Measurements from ENCODE around the gene TCFL5. TPM values are rescaled to one million over a fixed set of nuclear protein-coding genes. Genes with fewer than 3 reads are reported as not detected.
A peak's percentile ranks its signal among the peaks of the same experiment; 100 is the strongest.
"Not testable (repeated sequence)": the region's sequence is repeated elsewhere in the genome, so short reads cannot be mapped to it uniquely, and the experiment has no call there.

The TCFL5 gene
- total RNA-seq, 1 donor from 2014 or later: 11.0 TPM

DNA sequence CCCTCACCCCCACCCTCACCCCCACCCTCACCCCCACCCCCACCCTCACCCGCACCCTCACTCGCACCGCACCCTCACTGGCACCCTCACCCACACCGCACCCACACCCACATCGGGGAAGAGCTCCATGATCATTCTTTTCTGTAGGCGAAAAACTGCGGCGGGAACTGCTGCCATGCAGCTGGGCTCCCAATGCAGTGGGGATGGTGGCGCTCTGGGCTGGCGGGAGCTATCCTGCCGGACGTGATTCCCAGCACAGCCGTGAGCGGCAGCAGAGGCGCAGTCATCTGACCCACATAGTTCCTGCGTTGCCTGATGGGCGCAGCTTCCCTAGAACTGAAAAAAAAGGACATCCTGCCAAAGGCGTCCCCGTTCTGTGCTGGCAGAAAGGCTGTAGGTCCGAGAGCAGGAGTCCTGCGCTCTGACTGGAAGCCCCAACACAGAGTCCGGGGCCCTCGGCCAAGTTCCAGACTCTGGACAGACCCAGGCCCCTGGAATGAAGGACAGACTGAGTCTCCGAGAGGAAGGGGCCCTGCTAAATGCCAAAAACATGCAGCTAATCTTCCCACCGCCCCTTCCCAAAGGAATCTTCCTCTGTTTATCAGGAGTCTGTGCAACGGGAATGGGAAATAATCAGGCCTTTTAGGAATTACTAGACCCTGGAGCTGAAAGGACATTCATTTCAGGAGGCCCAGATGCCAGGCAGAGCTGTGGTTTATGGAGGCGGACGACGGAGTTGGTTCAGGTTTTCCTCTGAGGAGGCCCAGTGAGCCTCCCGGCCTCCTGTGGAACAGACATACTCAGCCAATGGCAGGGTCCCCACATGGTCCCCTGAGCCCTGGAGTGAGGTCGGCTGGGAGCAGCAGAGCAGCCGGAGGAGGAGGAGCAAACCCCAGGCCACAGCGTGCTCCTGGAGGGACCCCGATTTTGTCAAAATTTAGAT, 14.1 kb upstream of the TCFL5 start:
- H3K4me3 ChIP-seq (ENCODE audit: insufficient read depth, low read depth, low read length): no peak overlapping the region
- TF ChIP-seq, protein P1, sequence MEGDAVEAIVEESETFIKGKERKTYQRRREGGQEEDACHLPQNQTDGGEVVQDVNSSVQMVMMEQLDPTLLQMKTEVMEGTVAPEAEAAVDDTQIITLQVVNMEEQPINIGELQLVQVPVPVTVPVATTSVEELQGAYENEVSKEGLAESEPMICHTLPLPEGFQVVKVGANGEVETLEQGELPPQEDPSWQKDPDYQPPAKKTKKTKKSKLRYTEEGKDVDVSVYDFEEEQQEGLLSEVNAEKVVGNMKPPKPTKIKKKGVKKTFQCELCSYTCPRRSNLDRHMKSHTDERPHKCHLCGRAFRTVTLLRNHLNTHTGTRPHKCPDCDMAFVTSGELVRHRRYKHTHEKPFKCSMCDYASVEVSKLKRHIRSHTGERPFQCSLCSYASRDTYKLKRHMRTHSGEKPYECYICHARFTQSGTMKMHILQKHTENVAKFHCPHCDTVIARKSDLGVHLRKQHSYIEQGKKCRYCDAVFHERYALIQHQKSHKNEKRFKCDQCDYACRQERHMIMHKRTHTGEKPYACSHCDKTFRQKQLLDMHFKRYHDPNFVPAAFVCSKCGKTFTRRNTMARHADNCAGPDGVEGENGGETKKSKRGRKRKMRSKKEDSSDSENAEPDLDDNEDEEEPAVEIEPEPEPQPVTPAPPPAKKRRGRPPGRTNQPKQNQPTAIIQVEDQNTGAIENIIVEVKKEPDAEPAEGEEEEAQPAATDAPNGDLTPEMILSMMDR (IDR thresholded peaks at IDR 0.05; ENCODE audit: insufficient read depth, low read depth, low read length): peak; percentile 27
- no peak for TF ChIP-seq EZH2 (IDR thresholded peaks at IDR 0.05; ENCODE audit: insufficient read depth, low read length)
- H3K9ac ChIP-seq (ENCODE audit: low read length): peak overlapping the region; percentile 42
- H3K27ac ChIP-seq (ENCODE audit: low read depth, low read length): peak overlapping the region; percentile 3
- no peaks in the 10 kb centered on the region for H3K36me3 ChIP-seq (ENCODE audit: insufficient read depth, low read length)
- H4K20me1 ChIP-seq (ENCODE audit: insufficient read depth, low read length): no peaks in the 10 kb centered on the region
- FAIRE-seq (no peak), DNase-seq (ENCODE audit: low read depth) (peak; percentile 78)
- Mint-ChIP-seq H3K4me3 (ENCODE audit: unreplicated experiment) (no peak overlapping the region), H3K27me3 (ENCODE audit: low read depth, unreplicated experiment) (no peaks in the 10 kb centered on the region), H3K27ac (ENCODE audit: unreplicated experiment) (peak overlapping the region; percentile 62), H3K36me3 (ENCODE audit: low read depth, unreplicated experiment) (no peaks in the 10 kb centered on the region), H3K9me3 (ENCODE audit: unreplicated experiment) (peaks cover 1% of the 10 kb centered on the region), H3K4me1 (ENCODE audit: low read depth, unreplicated experiment) (peaks cover 18% of the 10 kb centered on the region)
- H2AFZ ChIP-seq (ENCODE audit: low read depth, low read length): peak overlapping the region; percentile 47
- peaks cover 7% of the 10 kb centered on the region for H3K4me1 ChIP-seq (ENCODE audit: insufficient read depth, low read length)
- no peaks in the 10 kb centered on the region for H3K27me3 ChIP-seq (ENCODE audit: insufficient read depth, low read length)
- H3K9me3 ChIP-seq (ENCODE audit: insufficient read depth, low read depth, low read length): no peaks in the 10 kb centered on the region
- H3K79me2 ChIP-seq (ENCODE audit: insufficient read depth, low read length): no peaks in the 10 kb centered on the region
- peak overlapping the region; percentile 65 for H3K4me2 ChIP-seq (ENCODE audit: low read length)

DNA sequence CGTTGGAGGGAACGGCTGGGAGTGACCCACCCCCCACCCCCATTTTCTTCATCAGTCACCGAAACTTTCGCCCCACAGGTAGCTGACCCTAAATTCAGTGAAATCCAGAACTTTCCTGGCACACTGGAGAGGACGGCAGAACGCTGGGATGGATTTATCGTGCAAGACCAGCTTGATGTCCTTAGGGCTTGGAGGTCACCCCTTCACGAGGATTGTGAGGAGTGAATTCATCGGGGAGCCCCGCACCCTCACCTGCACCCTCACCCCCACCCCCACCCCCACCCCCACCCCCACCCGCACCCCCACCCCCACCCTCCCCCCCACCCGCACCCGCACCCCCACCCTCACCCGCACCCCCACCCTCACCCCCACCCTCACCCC, 13.3 kb upstream of the TCFL5 start:
- no peak overlapping the region for H3K4me3 ChIP-seq (ENCODE audit: insufficient read depth, low read depth, low read length)
- TF ChIP-seq, protein P1 (IDR thresholded peaks at IDR 0.05; ENCODE audit: insufficient read depth, low read depth, low read length): no peak
- no peak for TF ChIP-seq EZH2 (IDR thresholded peaks at IDR 0.05; ENCODE audit: insufficient read depth, low read length)
- no peaks in the 10 kb centered on the region for H3K79me2 ChIP-seq (ENCODE audit: insufficient read depth, low read length)
- no peaks in the 10 kb centered on the region for H3K9me3 ChIP-seq (ENCODE audit: insufficient read depth, low read depth, low read length)
- no peaks in the 10 kb centered on the region for H4K20me1 ChIP-seq (ENCODE audit: insufficient read depth, low read length)
- FAIRE-seq (no peak), DNase-seq (ENCODE audit: low read depth) (no peak)
- H3K4me2 ChIP-seq (ENCODE audit: low read length): no peak overlapping the region
- H3K4me1 Mint-ChIP-seq (ENCODE audit: low read depth, unreplicated experiment): peaks cover 18% of the 10 kb centered on the region
- no peaks in the 10 kb centered on the region for H3K36me3 Mint-ChIP-seq (ENCODE audit: low read depth, unreplicated experiment)
- H2AFZ ChIP-seq (ENCODE audit: low read depth, low read length): no peak overlapping the region
- no peak overlapping the region for H3K27ac ChIP-seq (ENCODE audit: low read depth, low read length)
- H3K27ac Mint-ChIP-seq (ENCODE audit: unreplicated experiment): no peak overlapping the region
- H3K36me3 ChIP-seq (ENCODE audit: insufficient read depth, low read length): no peaks in the 10 kb centered on the region
- H3K9ac ChIP-seq (ENCODE audit: low read length): no peak overlapping the region
- no peaks in the 10 kb centered on the region for H3K27me3 ChIP-seq (ENCODE audit: insufficient read depth, low read length)
- H3K4me3 Mint-ChIP-seq (ENCODE audit: unreplicated experiment): no peak overlapping the region
- no peaks in the 10 kb centered on the region for H3K27me3 Mint-ChIP-seq (ENCODE audit: low read depth, unreplicated experiment)
- H3K9me3 Mint-ChIP-seq (ENCODE audit: unreplicated experiment): peaks cover 1% of the 10 kb centered on the region
- H3K4me1 ChIP-seq (ENCODE audit: insufficient read depth, low read length): peaks cover 7% of the 10 kb centered on the region

- not testable (repeated sequence) for H3K79me2 ChIP-seq (ENCODE audit: insufficient read depth, low read length); H4K20me1 ChIP-seq (ENCODE audit: insufficient read depth, low read length); H3K9ac ChIP-seq (ENCODE audit: low read length); H3K4me1 ChIP-seq (ENCODE audit: insufficient read depth, low read length); H3K36me3 Mint-ChIP-seq (ENCODE audit: low read depth, unreplicated experiment); H3K27me3 ChIP-seq (ENCODE audit: insufficient read depth, low read length); FAIRE-seq; H3K4me3 ChIP-seq (ENCODE audit: insufficient read depth, low read depth, low read length); H3K9me3 ChIP-seq (ENCODE audit: insufficient read depth, low read depth, low read length); H3K27ac ChIP-seq (ENCODE audit: low read depth, low read length); H3K36me3 ChIP-seq (ENCODE audit: insufficient read depth, low read length); H2AFZ ChIP-seq (ENCODE audit: low read depth, low read length); H3K27me3 Mint-ChIP-seq (ENCODE audit: low read depth, unreplicated experiment); H3K4me3 Mint-ChIP-seq (ENCODE audit: unreplicated experiment); H3K9me3 Mint-ChIP-seq (ENCODE audit: unreplicated experiment)
- DNase-seq (ENCODE audit: low read depth): peak; percentile 39
- Mint-ChIP-seq H3K27ac (ENCODE audit: unreplicated experiment) (peak overlapping the region; percentile 87), H3K4me1 (ENCODE audit: low read depth, unreplicated experiment) (peaks cover 18% of the 10 kb centered on the region)
- H3K4me2 ChIP-seq (ENCODE audit: low read length): peak overlapping the region; percentile 26
- TF ChIP-seq, protein P1 (IDR thresholded peaks at IDR 0.05; ENCODE audit: insufficient read depth, low read depth, low read length): peak; percentile 41
These were observed 12.0 kb upstream of the TCFL5 start for GRCh38 chr20:62873681-62874031.
